ENCODE data around the gene HHIP. TPM values are rescaled to one million over a fixed set of nuclear protein-coding genes. Genes with fewer than 3 reads are reported as not detected.

Gene HHIP
- total and polyA plus RNA-seq, 4 donors = 3.3 to 14.0 (median 6.6) TPM

DNA sequence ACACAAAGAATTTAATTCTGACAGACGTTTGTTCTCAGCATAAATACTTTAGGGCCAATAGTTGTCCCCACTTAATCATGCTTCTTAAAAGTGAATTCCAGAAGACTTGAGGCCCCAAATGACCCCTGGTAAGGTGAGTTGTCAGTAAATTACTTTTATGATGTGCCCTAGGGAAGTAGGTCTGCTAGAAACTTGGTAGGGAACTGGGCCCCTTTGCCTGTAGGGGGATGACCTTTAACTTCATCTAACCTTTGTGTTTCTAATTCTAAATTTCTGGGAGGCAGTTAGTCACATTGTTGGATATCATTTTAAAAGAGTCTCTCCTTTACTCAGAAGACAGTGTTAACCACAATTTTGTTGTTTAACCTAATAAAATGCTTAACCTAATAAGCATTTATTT is 28.8 kb downstream of the HHIP start:
- Histone ChIP-seq H3K9me3 (ENCODE audit: control insufficient read depth in 4 of 4, low read length in 3 of 4) (no peaks in the 10 kb centered on the region), H3K9ac (ENCODE audit: low read depth in 1 of 2, low read length in 2 of 2) (no peak overlapping the region), H3K36me3 (ENCODE audit: control insufficient read depth in 4 of 4, insufficient read depth in 3 of 4, low read depth in 1 of 4, low read length in 3 of 4) (no peaks in the 10 kb centered on the region), H3K27ac (ENCODE audit: low read depth in 1 of 2, low read length in 2 of 2) (no peak overlapping the region), H3K4me1 (ENCODE audit: control insufficient read depth in 4 of 4, insufficient read depth in 4 of 4, low read length in 3 of 4) (no peaks in the 10 kb centered on the region), H3K4me3 (ENCODE audit: low read depth in 1 of 3, low read length in 3 of 3) (no peak overlapping the region), H3K27me3 (ENCODE audit: control insufficient read depth in 4 of 4, insufficient read depth in 4 of 4, low read length in 3 of 4) (no peaks in the 10 kb centered on the region)
- no peak for DNase-seq (ENCODE audit: low spot score)
- 64% methylated on average over 1 of the region's 1 CpG for WGBS
- TF ChIP-seq EGR1 (IDR thresholded peaks at IDR 0.05; ENCODE audit: low read depth in 2 of 2) (no peak), MAX (IDR thresholded peaks at IDR 0.05) (no peak), YY1 (IDR thresholded peaks at IDR 0.05) (no peak), FOXA1 (IDR thresholded peaks at IDR 0.05) (no peak), HNF4G (IDR thresholded peaks at IDR 0.05) (no peak), CTCF (IDR thresholded peaks at IDR 0.05; ENCODE audit: low read depth, low read length, missing input control) (no peak), ATF3 (IDR thresholded peaks at IDR 0.05) (no peak), GABPA (IDR thresholded peaks at IDR 0.05 in 1 of 2, conservative IDR thresholded peaks at IDR 0.05 in 1 of 2) (no peak), HNF4A (conservative IDR thresholded peaks at IDR 0.05) (no peak)

- DNase-seq (ENCODE audit: low spot score) = no peak
- TF ChIP-seq FOXA2 (IDR thresholded peaks at IDR 0.05) (no peak), SP1 (IDR thresholded peaks at IDR 0.05) (no peak), HNF4G (IDR thresholded peaks at IDR 0.05) (no peak), NR2F2 (IDR thresholded peaks at IDR 0.05) (no peak), RXRA (IDR thresholded peaks at IDR 0.05) (no peak), HNF4A (conservative IDR thresholded peaks at IDR 0.05) (no peak), YY1 (IDR thresholded peaks at IDR 0.05) (no peak), GABPA (IDR thresholded peaks at IDR 0.05 in 1 of 2, conservative IDR thresholded peaks at IDR 0.05 in 1 of 2) (no peak), EGR1 (IDR thresholded peaks at IDR 0.05; ENCODE audit: low read depth in 2 of 2) (no peak), ATF3 (IDR thresholded peaks at IDR 0.05) (no peak), MAX (IDR thresholded peaks at IDR 0.05) (no peak)
- TF ChIP-seq, protein P1, sequence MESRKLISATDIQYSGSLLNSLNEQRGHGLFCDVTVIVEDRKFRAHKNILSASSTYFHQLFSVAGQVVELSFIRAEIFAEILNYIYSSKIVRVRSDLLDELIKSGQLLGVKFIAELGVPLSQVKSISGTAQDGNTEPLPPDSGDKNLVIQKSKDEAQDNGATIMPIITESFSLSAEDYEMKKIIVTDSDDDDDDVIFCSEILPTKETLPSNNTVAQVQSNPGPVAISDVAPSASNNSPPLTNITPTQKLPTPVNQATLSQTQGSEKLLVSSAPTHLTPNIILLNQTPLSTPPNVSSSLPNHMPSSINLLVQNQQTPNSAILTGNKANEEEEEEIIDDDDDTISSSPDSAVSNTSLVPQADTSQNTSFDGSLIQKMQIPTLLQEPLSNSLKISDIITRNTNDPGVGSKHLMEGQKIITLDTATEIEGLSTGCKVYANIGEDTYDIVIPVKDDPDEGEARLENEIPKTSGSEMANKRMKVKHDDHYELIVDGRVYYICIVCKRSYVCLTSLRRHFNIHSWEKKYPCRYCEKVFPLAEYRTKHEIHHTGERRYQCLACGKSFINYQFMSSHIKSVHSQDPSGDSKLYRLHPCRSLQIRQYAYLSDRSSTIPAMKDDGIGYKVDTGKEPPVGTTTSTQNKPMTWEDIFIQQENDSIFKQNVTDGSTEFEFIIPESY (IDR thresholded peaks at IDR 0.05) = no peak
- Histone ChIP-seq H3K27ac (ENCODE audit: low read depth in 1 of 2, low read length in 2 of 2) (no peak overlapping the region), H3K4me3 (ENCODE audit: low read depth in 1 of 3, low read length in 3 of 3) (no peak overlapping the region), H3K36me3 (ENCODE audit: control insufficient read depth in 4 of 4, insufficient read depth in 3 of 4, low read depth in 1 of 4, low read length in 3 of 4) (no peaks in the 10 kb centered on the region), H3K27me3 (ENCODE audit: control insufficient read depth in 4 of 4, insufficient read depth in 4 of 4, low read length in 3 of 4) (no peaks in the 10 kb centered on the region), H3K4me1 (ENCODE audit: control insufficient read depth in 4 of 4, insufficient read depth in 4 of 4, low read length in 3 of 4) (no peaks in the 10 kb centered on the region), H3K9me3 (ENCODE audit: control insufficient read depth in 4 of 4, low read length in 3 of 4) (no peaks in the 10 kb centered on the region), H3K9ac (ENCODE audit: low read depth in 1 of 2, low read length in 2 of 2) (no peak overlapping the region)
- 57% methylated on average over 3 of the region's 3 CpGs for WGBS
Observed at GRCh38 chr4:144681806-144682205, 35.9 kb downstream of the HHIP start.
